ENCODE data around the gene PCSK5.

The PCSK5 gene

GRCh38 chr9:76153902-76154629 is 263.6 kb downstream of the PCSK5 start:
- no peak for DNase-seq

GRCh38 chr9:76155361-76155760 is 264.9 kb downstream of the PCSK5 start:
- DNase-seq = no peak

GRCh38 chr9:76158713-76159112 is 268.2 kb downstream of the PCSK5 start:
- DNase-seq = no peak

GRCh38 chr9:76159293-76159926 is 268.9 kb downstream of the PCSK5 start:
- no peak for DNase-seq

GRCh38 chr9:76161106-76161505 is 270.6 kb downstream of the PCSK5 start:
- DNase-seq = no peak

GRCh38 chr9:76161541-76161940 is 271.1 kb downstream of the PCSK5 start:
- DNase-seq = no peak

GRCh38 chr9:76162086-76162730 is 271.7 kb downstream of the PCSK5 start:
- no peak for DNase-seq

GRCh38 chr9:76162751-76163500 is 272.5 kb downstream of the PCSK5 start:
- DNase-seq = no peak

- no peak for DNase-seq
Measured at GRCh38 chr9:76166526-76166925, 276.1 kb downstream of the PCSK5 start.

GRCh38 chr9:76176171-76176570 is 285.7 kb downstream of the PCSK5 start:
- no peak for DNase-seq

- DNase-seq = no peak
Measured at GRCh38 chr9:76177931-76178330, 287.5 kb downstream of the PCSK5 start.

- DNase-seq = no peak
Measured at GRCh38 chr9:76180541-76180940, 290.1 kb downstream of the PCSK5 start.

GRCh38 chr9:76181020-76181641 is 290.7 kb downstream of the PCSK5 start:
- DNase-seq = no peak

GRCh38 chr9:76181781-76182180 is 291.3 kb downstream of the PCSK5 start:
- no peak for DNase-seq

GRCh38 chr9:76185432-76185831 is 295.0 kb downstream of the PCSK5 start:
- no peak for DNase-seq

- DNase-seq = no peak
Measured at GRCh38 chr9:76188286-76188685, 297.8 kb downstream of the PCSK5 start.

GRCh38 chr9:76188905-76189304 is 298.4 kb downstream of the PCSK5 start:
- DNase-seq = no peak

- DNase-seq = no peak
Measured at GRCh38 chr9:76191493-76191892, 301.0 kb downstream of the PCSK5 start.

GRCh38 chr9:76192013-76192412 is 301.5 kb downstream of the PCSK5 start:
- no peak for DNase-seq

GRCh38 chr9:76194896-76195295 is 304.4 kb downstream of the PCSK5 start:
- no peak for DNase-seq

GRCh38 chr9:76198336-76198735 is 307.9 kb downstream of the PCSK5 start:
- DNase-seq = no peak

GRCh38 chr9:76200315-76200714 is 309.8 kb downstream of the PCSK5 start:
- no peak for DNase-seq

- no peak for DNase-seq
Measured at GRCh38 chr9:76200745-76201144, 310.3 kb downstream of the PCSK5 start.

All from activated gamma-delta T cell (primary cell).